Measurements from ENCODE around the gene STAC3.

- TF ChIP-seq SP1 (CRISPR knock-in tag; conservative IDR thresholded peaks at IDR 0.05) (no peak), CREB1 (CRISPR knock-in tag; IDR thresholded peaks at IDR 0.05) (no peak), FOXK1 (CRISPR knock-in tag; IDR thresholded peaks at IDR 0.05) (no peak), NFE2L1 (CRISPR knock-in tag; IDR thresholded peaks at IDR 0.05) (no peak), ATF2 (CRISPR knock-in tag; IDR thresholded peaks at IDR 0.05; ENCODE audit: borderline replicate concordance, low read depth) (no peak), FOXJ3 (CRISPR knock-in tag; IDR thresholded peaks at IDR 0.05; ENCODE audit: borderline replicate concordance) (no peak), NR2C2 (CRISPR knock-in tag; IDR thresholded peaks at IDR 0.05) (no peak), SMAD3 (CRISPR knock-in tag; IDR thresholded peaks at IDR 0.05; ENCODE audit: borderline replicate concordance) (no peak), TEAD4 (CRISPR knock-in tag; IDR thresholded peaks at IDR 0.05) (no peak), SMAD4 (CRISPR knock-in tag; IDR thresholded peaks at IDR 0.05) (no peak), KAT7 (CRISPR knock-in tag; IDR thresholded peaks at IDR 0.05; ENCODE audit: borderline replicate concordance) (no peak)
- TF ChIP-seq, protein P1, sequence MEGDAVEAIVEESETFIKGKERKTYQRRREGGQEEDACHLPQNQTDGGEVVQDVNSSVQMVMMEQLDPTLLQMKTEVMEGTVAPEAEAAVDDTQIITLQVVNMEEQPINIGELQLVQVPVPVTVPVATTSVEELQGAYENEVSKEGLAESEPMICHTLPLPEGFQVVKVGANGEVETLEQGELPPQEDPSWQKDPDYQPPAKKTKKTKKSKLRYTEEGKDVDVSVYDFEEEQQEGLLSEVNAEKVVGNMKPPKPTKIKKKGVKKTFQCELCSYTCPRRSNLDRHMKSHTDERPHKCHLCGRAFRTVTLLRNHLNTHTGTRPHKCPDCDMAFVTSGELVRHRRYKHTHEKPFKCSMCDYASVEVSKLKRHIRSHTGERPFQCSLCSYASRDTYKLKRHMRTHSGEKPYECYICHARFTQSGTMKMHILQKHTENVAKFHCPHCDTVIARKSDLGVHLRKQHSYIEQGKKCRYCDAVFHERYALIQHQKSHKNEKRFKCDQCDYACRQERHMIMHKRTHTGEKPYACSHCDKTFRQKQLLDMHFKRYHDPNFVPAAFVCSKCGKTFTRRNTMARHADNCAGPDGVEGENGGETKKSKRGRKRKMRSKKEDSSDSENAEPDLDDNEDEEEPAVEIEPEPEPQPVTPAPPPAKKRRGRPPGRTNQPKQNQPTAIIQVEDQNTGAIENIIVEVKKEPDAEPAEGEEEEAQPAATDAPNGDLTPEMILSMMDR (IDR thresholded peaks at IDR 0.05): no peak
- TF ChIP-seq, protein P2, sequence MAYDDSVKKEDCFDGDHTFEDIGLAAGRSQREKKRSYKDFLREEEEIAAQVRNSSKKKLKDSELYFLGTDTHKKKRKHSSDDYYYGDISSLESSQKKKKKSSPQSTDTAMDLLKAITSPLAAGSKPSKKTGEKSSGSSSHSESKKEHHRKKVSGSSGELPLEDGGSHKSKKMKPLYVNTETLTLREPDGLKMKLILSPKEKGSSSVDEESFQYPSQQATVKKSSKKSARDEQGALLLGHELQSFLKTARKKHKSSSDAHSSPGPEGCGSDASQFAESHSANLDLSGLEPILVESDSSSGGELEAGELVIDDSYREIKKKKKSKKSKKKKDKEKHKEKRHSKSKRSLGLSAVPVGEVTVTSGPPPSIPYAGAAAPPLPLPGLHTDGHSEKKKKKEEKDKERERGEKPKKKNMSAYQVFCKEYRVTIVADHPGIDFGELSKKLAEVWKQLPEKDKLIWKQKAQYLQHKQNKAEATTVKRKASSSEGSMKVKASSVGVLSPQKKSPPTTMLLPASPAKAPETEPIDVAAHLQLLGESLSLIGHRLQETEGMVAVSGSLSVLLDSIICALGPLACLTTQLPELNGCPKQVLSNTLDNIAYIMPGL (CRISPR knock-in tag; IDR thresholded peaks at IDR 0.05): no peak
- TF ChIP-seq, protein P3, sequence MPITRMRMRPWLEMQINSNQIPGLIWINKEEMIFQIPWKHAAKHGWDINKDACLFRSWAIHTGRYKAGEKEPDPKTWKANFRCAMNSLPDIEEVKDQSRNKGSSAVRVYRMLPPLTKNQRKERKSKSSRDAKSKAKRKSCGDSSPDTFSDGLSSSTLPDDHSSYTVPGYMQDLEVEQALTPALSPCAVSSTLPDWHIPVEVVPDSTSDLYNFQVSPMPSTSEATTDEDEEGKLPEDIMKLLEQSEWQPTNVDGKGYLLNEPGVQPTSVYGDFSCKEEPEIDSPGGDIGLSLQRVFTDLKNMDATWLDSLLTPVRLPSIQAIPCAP (CRISPR knock-in tag; IDR thresholded peaks at IDR 0.05): no peak
Observed at GRCh38 chr12:57208631-57209282, 42.2 kb downstream of the STAC3 start.
